Measurements from ENCODE around the gene TNFSF11. TPM values are rescaled to one million over a fixed set of nuclear protein-coding genes. Genes with fewer than 3 reads are reported as not detected.

Gene TNFSF11
- total and polyA plus RNA-seq, 2 of the 4 experiments (the other 2 are of a cell fraction) = not detected

- in situ Hi-C loops (cut with MboI; ENCODE audit: low sequenced_read_pairs) = no loop called here
- BruUV-seq (replicated peaks) = no TSS peak
Measured at GRCh38 chr13:42651936-42652641, 78.1 kb downstream of the TNFSF11 start.

More at GRCh38 chr13:42651936-42652641, 78.1 kb downstream of the TNFSF11 start:
- Histone ChIP-seq H3K14ac (replicated peaks; ENCODE audit: low read depth, low read length) (no peak overlapping the region), H2AK9ac (replicated peaks; ENCODE audit: low read depth, low read length, poor library complexity) (no peak overlapping the region), H3K79me1 (ENCODE audit: low read depth in 1 of 2, low read length in 2 of 2) (no peaks in the 10 kb centered on the region), H3K56ac (ENCODE audit: extremely low read depth, insufficient read depth, low read length) (no peak overlapping the region), H4K20me1 (ENCODE audit: insufficient read depth, low read length) (no peaks in the 10 kb centered on the region), H3K9me3 (ENCODE audit: control insufficient read depth, insufficient read depth, low read length) (no peaks in the 10 kb centered on the region), H2AK5ac (ENCODE audit: low read depth, low read length) (no peak overlapping the region), H2BK20ac (ENCODE audit: low read depth, low read length) (no peak overlapping the region), H3K4ac (ENCODE audit: low read depth, low read length) (no peak overlapping the region), H3K9me1 (ENCODE audit: insufficient read depth, low read length) (no peaks in the 10 kb centered on the region), H2BK120ac (ENCODE audit: low read depth, low read length) (no peak overlapping the region), H3K9ac (ENCODE audit: low read depth, low read length) (no peak overlapping the region), H3K18ac (ENCODE audit: low read depth, low read length) (no peak overlapping the region), H3K27ac (ENCODE audit: insufficient read depth, low read length) (no peak overlapping the region), H3K36me3 (ENCODE audit: control insufficient read depth, insufficient read depth, low read length) (no peaks in the 10 kb centered on the region), H3K4me1 (ENCODE audit: control insufficient read depth, insufficient read depth, low read length) (no peaks in the 10 kb centered on the region), H4K8ac (ENCODE audit: low read depth in 2 of 2, low read length in 2 of 2) (no peak overlapping the region), H2AFZ (replicated peaks; ENCODE audit: low read length, poor library complexity) (no peak overlapping the region), H2BK5ac (ENCODE audit: low read depth, low read length, poor library complexity, severe bottlenecking) (no peak overlapping the region), H3K27me3 (ENCODE audit: control insufficient read depth, insufficient read depth, low read length) (peaks cover 36% of the 10 kb centered on the region), H4K91ac (ENCODE audit: insufficient read depth, low read depth, low read length) (no peak overlapping the region), H3K4me3 (ENCODE audit: insufficient read depth, low read depth, low read length) (no peak overlapping the region), H3K23ac (ENCODE audit: low read depth, low read length) (no peak overlapping the region), H3K4me2 (ENCODE audit: low read depth, low read length) (no peak overlapping the region), H2BK15ac (ENCODE audit: low read depth, low read length) (no peak overlapping the region), H4K5ac (ENCODE audit: low read depth, low read length) (no peak overlapping the region)
- ChIA-PET POLR2A (ENCODE audit: unreplicated experiment) (no interaction called here), CTCF (interaction anchor here (0.6 to 0.7 kb wide), 2 partner anchors 1073 to 1152 kb away, joined by 3 read pairs; no protein-coding TSS in a partner anchor)
- intact Hi-C loops (cut with micrococcal nuclease) = loop anchor here (10.0 kb wide), 1 partner anchor 1153 kb away; no protein-coding TSS in a partner anchor
- ATAC-seq (ENCODE audit: low read depth) = no peak
- no peak for TF ChIP-seq RFX5 (IDR thresholded peaks at IDR 0.05; ENCODE audit: low read depth, low read length)
- no peak for TF ChIP-seq CTCF (conservative IDR thresholded peaks at IDR 0.05; ENCODE audit: low read depth, low read length)
- no peak for TF ChIP-seq SMC3 (IDR thresholded peaks at IDR 0.05; ENCODE audit: low read depth, low read length)
- TF ChIP-seq MAFK (IDR thresholded peaks at IDR 0.05; ENCODE audit: low read depth, low read length) = no peak
- TF ChIP-seq CHD1 (IDR thresholded peaks at IDR 0.05; ENCODE audit: low read depth, low read length) = no peak
- TF ChIP-seq POLR2A (IDR thresholded peaks at IDR 0.05; ENCODE audit: low read depth, low read length) = no peak
- TF ChIP-seq BHLHE40 (IDR thresholded peaks at IDR 0.05; ENCODE audit: low read depth, low read length) = no peak
- no peak for TF ChIP-seq CEBPB (IDR thresholded peaks at IDR 0.05; ENCODE audit: low read depth, low read length)
- no peak for TF ChIP-seq FOS (IDR thresholded peaks at IDR 0.05; ENCODE audit: low read depth, low read length)
- dilution Hi-C loops (cut with HindIII; ENCODE audit: low sequenced_read_pairs, unreplicated experiment) = no loop called here
- WGBS, 2 experiments (ENCODE audit: extremely low coverage in 2 of 2, insufficient read length in 1 of 2) = no CpG with 5 or more reads among the region's 6 CpGs
- no peak for DNase-seq

Measured in IMR-90 (cell line).